ENCODE data around the gene ZNF431. TPM values are rescaled to one million over a fixed set of nuclear protein-coding genes. Genes with fewer than 3 reads are reported as not detected.

Gene ZNF431
- total and polyA plus RNA-seq, 12 donors, result 6.1 to 76.7 (median 25.7) TPM

DNA sequence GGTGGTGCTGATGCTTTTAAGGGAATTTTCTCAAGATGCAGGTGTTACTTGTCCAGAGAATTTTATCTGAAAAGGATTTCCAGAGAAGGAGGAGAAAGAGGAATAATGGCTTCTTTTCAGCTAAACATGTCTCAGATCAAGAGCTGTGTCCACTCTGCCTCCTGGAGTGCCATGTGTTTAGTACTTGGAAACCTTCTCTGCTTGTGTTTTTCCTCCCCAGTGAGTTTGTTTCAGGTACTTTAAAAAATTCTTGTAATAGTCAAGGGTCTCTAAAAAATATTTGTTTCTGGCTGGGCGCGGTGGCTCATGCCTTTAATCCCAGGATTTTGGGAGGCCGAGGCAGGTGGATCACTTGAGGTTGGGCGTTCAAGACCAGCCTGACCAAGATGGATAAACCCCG lies 22.7 kb downstream of the ZNF431 start:
- Histone ChIP-seq H3K4me1 (replicated peaks in 1 of 2) (no peaks in the 10 kb centered on the region), H3K36me3 (replicated peaks in 1 of 2) (peaks cover 0 to 31% of the 10 kb centered on the region in 2 donors), H3K9me3 (replicated peaks in 1 of 3) (no peaks in the 10 kb centered on the region), H3K27ac (no peak overlapping the region), H3K27me3 (no peaks in the 10 kb centered on the region), H3K4me3 (no peak overlapping the region)
- no peak for TF ChIP-seq POLR2A (IDR thresholded peaks at IDR 0.05)
- TF ChIP-seq, protein P1, sequence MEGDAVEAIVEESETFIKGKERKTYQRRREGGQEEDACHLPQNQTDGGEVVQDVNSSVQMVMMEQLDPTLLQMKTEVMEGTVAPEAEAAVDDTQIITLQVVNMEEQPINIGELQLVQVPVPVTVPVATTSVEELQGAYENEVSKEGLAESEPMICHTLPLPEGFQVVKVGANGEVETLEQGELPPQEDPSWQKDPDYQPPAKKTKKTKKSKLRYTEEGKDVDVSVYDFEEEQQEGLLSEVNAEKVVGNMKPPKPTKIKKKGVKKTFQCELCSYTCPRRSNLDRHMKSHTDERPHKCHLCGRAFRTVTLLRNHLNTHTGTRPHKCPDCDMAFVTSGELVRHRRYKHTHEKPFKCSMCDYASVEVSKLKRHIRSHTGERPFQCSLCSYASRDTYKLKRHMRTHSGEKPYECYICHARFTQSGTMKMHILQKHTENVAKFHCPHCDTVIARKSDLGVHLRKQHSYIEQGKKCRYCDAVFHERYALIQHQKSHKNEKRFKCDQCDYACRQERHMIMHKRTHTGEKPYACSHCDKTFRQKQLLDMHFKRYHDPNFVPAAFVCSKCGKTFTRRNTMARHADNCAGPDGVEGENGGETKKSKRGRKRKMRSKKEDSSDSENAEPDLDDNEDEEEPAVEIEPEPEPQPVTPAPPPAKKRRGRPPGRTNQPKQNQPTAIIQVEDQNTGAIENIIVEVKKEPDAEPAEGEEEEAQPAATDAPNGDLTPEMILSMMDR (IDR thresholded peaks at IDR 0.05), result no peak
- no peak for DNase-seq
- intact Hi-C loops (cut with DNase I), result no loop called here
- 93 to 99% (median 98%) methylated on average over 5 of the region's 5 CpGs for WGBS, 4 donors

DNA sequence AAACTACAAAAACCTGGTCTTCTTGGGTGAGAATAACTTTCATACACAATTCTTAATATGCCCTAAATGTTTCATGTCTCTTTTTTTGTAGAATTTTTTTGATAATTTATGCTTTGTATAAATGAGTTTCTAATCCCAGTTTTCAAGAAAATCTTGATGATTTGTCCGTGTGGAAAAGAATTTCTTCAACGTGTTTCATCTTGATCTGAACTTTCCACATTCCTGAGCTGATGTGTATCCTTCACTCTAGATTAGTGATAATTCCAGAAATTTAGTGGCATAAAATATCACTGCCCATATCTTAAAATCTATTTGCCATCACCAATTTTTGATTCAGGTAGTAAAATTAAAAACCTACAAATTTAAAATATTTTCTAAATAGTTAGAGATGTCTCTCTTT lies 24.6 kb downstream of the ZNF431 start:
- no peak for TF ChIP-seq POLR2A (IDR thresholded peaks at IDR 0.05)
- TF ChIP-seq, protein P1 (IDR thresholded peaks at IDR 0.05), result no peak
- intact Hi-C loops (cut with DNase I), result no loop called here
- Histone ChIP-seq H3K36me3 (replicated peaks in 1 of 2) (peaks cover 0 to 37% of the 10 kb centered on the region in 2 donors), H3K27me3 (no peaks in the 10 kb centered on the region), H3K4me1 (replicated peaks in 1 of 2) (no peaks in the 10 kb centered on the region), H3K27ac (no peak overlapping the region), H3K9me3 (replicated peaks in 1 of 3) (no peaks in the 10 kb centered on the region), H3K4me3 (no peak overlapping the region)
- no peak for DNase-seq
- 83 to 92% (median 87%) methylated on average over 2 of the region's 2 CpGs for WGBS, 4 donors

DNA sequence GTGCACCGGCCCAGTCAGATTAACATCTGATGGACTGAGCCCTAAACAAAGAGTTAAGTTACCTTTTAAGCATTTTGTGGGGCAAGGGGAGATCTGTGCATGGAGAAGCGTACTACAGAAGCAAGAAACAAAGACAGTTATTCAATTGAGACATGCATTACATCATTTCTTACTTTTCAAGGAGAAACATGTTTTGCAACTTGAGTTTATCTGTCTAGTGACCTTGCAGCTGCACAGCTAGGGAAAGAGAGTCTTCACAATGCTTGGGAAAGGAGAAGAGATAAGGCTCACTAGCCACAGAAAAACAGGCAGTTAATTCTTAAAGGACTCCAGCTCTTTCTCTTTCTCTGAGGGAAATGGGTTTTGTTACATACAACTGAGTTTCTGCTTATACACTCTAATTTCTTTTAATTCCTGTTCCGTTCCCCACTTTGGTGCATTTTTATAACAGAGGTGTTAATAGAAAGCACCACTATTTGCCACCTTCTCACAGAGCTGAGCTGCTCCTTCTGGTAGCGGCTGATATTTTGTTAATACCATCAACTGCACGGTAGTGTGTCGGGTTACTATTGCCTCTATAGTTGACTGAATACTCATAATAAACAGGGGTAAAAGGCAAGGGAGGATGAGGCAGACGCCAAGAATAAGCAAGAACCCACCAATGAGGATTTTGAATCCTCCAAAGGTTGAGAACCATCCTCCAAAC lies 55.9 kb downstream of the ZNF431 start:
- intact Hi-C loops (cut with DNase I), result no loop called here
- peak in 1 of 2 donors; percentile 48 for TF ChIP-seq POLR2A (IDR thresholded peaks at IDR 0.05)
- TF ChIP-seq, protein P1 (IDR thresholded peaks at IDR 0.05), result no peak
- H3K4me3 ChIP-seq, result peak overlapping the region in 1 of 4 donors; percentile 20
- peaks cover 23 to 24% of the 10 kb centered on the region in 2 donors for H3K4me1 ChIP-seq (replicated peaks in 1 of 2)
- H3K27me3 ChIP-seq, result no peaks in the 10 kb centered on the region
- H3K27ac ChIP-seq, result peak overlapping the region; percentile 35 to 75 (median 59)
- H3K36me3 ChIP-seq (replicated peaks in 1 of 2), result no peaks in the 10 kb centered on the region
- peak in 4 of 7 donors; percentile 44 to 67 (median 58) for DNase-seq
- 27 to 33% (median 31%) methylated on average over 7 of the region's 7 CpGs for WGBS, 4 donors
- no peaks in the 10 kb centered on the region for H3K9me3 ChIP-seq (replicated peaks in 1 of 3)

DNA sequence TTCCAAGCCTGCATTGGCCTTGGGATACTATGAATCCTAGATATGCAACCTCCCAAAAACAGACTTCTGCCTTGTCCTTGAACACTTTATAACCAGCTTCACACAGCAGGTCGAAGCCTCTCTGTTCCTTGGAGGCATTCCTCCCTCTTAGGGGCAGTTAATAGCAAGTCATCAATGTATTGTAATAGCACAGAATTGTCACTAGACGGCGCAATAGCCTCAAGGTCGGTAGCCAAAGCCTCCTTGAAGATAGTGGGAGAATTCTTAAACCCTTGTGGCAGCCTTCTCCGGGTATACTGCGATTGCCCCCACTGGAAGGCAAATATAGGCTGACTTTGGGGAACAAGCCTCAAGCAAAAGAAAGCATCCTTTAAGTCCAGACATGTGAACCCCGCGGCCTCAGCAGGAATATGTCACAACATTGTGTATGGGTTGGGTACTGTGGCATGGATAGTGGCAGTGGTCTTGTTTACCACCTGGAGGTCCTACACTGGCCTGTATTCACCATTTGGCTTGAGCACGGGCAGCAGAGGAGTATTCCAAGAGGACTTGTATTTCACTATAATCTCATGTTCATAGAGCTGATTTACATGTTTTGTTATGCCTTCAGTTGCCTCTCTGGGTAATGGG lies 61.1 kb downstream of the ZNF431 start:
- Histone ChIP-seq H3K36me3 (replicated peaks in 1 of 2) (no peaks in the 10 kb centered on the region), H3K4me1 (replicated peaks in 1 of 2) (peaks cover 7 to 11% of the 10 kb centered on the region in 2 donors), H3K9me3 (replicated peaks in 1 of 3) (no peaks in the 10 kb centered on the region), H3K4me3 (no peak overlapping the region), H3K27ac (no peak overlapping the region), H3K27me3 (no peaks in the 10 kb centered on the region)
- intact Hi-C loops (cut with DNase I), result loop anchor here in 1 of 2 donors (5.0 kb wide), 2 partner anchors 279 to 494 kb away; no protein-coding TSS in a partner anchor
- TF ChIP-seq, protein P1 (IDR thresholded peaks at IDR 0.05), result peak; percentile 48 to 73 (median 58)
- TF ChIP-seq POLR2A (IDR thresholded peaks at IDR 0.05), result no peak
- DNase-seq, result peak in 1 of 7 donors; percentile 16
- WGBS, 4 donors, result 40 to 76% (median 50%) methylated on average over 3 to 9 of the region's 9 CpGs
